ENCODE measurements around the gene MEGF6. TPM values are rescaled to one million over a fixed set of nuclear protein-coding genes. Genes with fewer than 3 reads are reported as not detected.

MEGF6 gene
- total RNA-seq, 1 experiment from 2014 or later, result 21.3 TPM

GRCh38 chr1:3571263-3571662, 40.0 kb downstream of the MEGF6 start:
- H3K27ac ChIP-seq (ENCODE audit: insufficient read length, low read depth, low read length), result no peak overlapping the region
- no peak overlapping the region for H3K9ac ChIP-seq (ENCODE audit: extremely low read depth, insufficient read length, low read length)
- no peak overlapping the region for H3K4ac ChIP-seq (ENCODE audit: low read depth, low read length)
- no peaks in the 10 kb centered on the region for H3K4me1 Mint-ChIP-seq
- no peaks in the 10 kb centered on the region for H3K27me3 ChIP-seq (ENCODE audit: insufficient read depth, low read length)
- H3T11ph ChIP-seq (ENCODE audit: low read length), result no peak overlapping the region
- H3K27ac Mint-ChIP-seq, result no peak overlapping the region
- H2BK5ac ChIP-seq (ENCODE audit: insufficient read length, low read length), result no peak overlapping the region
- H4K8ac ChIP-seq (replicated peaks; ENCODE audit: insufficient read length, low read depth, low read length), result no peak overlapping the region
- H3K9me3 Mint-ChIP-seq, result no peaks in the 10 kb centered on the region
- H3K56ac ChIP-seq (ENCODE audit: insufficient read length, low read depth, low read length), result no peak overlapping the region
- H3K79me2 ChIP-seq (ENCODE audit: insufficient read depth, low read length), result no peaks in the 10 kb centered on the region
- no peak overlapping the region for H3K4me2 ChIP-seq (ENCODE audit: insufficient read depth, insufficient read length, low read length)
- no peak overlapping the region for H2BK20ac ChIP-seq (ENCODE audit: low read depth, low read length, poor library complexity, severe bottlenecking)
- H3K79me1 ChIP-seq (ENCODE audit: insufficient read depth, low read depth, low read length, poor library complexity, severe bottlenecking), result no peaks in the 10 kb centered on the region
- no peak overlapping the region for H3K4me3 Mint-ChIP-seq
- H3K23me2 ChIP-seq (ENCODE audit: insufficient read length, low read depth, low read length, poor library complexity, severe bottlenecking), result no peaks in the 10 kb centered on the region
- H2AK5ac ChIP-seq (ENCODE audit: insufficient read length, low read length), result no peak overlapping the region
- no peak overlapping the region for H3K14ac ChIP-seq (ENCODE audit: insufficient read depth, low read length)
- no peak overlapping the region for H2BK120ac ChIP-seq (ENCODE audit: low read depth, low read length, poor library complexity, severe bottlenecking)
- DNase-seq, result no peak
- H3K36me3 Mint-ChIP-seq (ENCODE audit: insufficient read depth in 1 of 3, low read depth in 3 of 3), result peaks cover 4 to 7% (median 6%) of the 10 kb centered on the region in 3 experiments; a peak in 4 of 7 replicates
- no peak overlapping the region for H4K91ac ChIP-seq (ENCODE audit: insufficient read length, low read depth, low read length)
- H3K18ac ChIP-seq (ENCODE audit: insufficient read length, low read depth, low read length), result no peak overlapping the region
- H3K4me1 ChIP-seq (ENCODE audit: insufficient read depth, low read length), result no peaks in the 10 kb centered on the region
- no peaks in the 10 kb centered on the region for H4K20me1 ChIP-seq (ENCODE audit: control insufficient read depth, insufficient read depth, insufficient read length)
- H4K5ac ChIP-seq (ENCODE audit: insufficient read length, low read depth, low read length), result no peak overlapping the region
- H3K27me3 Mint-ChIP-seq (ENCODE audit: low read depth), result no peaks in the 10 kb centered on the region; the same call in 1 of the 2 replicates
- H2AFZ ChIP-seq (ENCODE audit: low read length), result no peak overlapping the region
- TF ChIP-seq CTCF (conservative IDR thresholded peaks at IDR 0.05), result no peak
- H3K23ac ChIP-seq (ENCODE audit: insufficient read length, low read depth, low read length), result no peak overlapping the region
- no CpG with 5 or more reads among the region's 6 CpGs for WGBS (ENCODE audit: extremely low coverage, insufficient read length, low lambda C conversion rate)
- H3K9me3 ChIP-seq (ENCODE audit: control insufficient read depth, low read depth, low read length), result no peaks in the 10 kb centered on the region
- H2BK12ac ChIP-seq (ENCODE audit: insufficient read length, low read depth, low read length), result no peak overlapping the region
- no peak overlapping the region for H2BK15ac ChIP-seq (ENCODE audit: low read depth, low read length)
